Measurements from ENCODE around the gene PTPN11. TPM values are rescaled to one million over a fixed set of nuclear protein-coding genes. Genes with fewer than 3 reads are reported as not detected.

The PTPN11 gene
- total and polyA plus RNA-seq, 4 donors: 33.7 to 73.3 (median 36.4) TPM

DNA sequence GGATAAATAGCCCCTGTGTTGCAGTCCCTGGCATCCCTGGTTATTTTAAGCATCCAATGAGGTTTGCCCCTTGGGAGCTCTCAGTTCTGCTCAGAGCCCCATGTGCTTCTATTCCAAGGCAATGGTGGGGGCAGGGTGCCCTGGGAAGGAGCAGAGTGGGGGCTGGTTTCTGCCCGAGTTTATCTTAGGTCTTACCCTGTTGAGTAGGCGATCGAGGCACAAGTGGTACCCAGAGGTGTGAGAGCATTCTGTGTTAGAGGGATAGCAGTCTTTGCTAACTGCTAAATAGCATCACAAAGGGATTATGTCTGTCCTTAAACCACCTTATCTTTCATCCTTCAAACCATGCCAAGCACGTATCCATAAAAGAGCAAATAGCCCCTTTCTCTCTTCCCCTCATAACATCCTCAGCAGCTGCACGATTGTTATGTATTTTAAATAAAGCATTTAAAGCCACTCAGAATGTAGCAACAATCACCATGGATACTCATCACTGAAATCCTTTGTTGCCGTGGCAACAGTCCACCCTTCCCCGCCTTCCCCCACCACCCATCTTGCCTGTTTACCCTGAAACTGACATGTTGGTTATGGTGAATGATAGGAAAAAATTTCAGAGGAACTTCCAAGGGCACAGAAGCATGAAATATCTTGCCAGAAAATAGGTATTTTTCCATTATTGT lies 139.3 kb downstream of the PTPN11 start:
- TF ChIP-seq, protein P1, sequence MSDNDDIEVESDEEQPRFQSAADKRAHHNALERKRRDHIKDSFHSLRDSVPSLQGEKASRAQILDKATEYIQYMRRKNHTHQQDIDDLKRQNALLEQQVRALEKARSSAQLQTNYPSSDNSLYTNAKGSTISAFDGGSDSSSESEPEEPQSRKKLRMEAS (IDR thresholded peaks at IDR 0.05): no peak
- TF ChIP-seq JUND (IDR thresholded peaks at IDR 0.05) (no peak), FOXA2 (IDR thresholded peaks at IDR 0.05) (no peak), REST (IDR thresholded peaks at IDR 0.05) (no peak), NR2F2 (IDR thresholded peaks at IDR 0.05) (no peak), SP1 (IDR thresholded peaks at IDR 0.05) (no peak), EGR1 (IDR thresholded peaks at IDR 0.05; ENCODE audit: low read depth in 2 of 2) (no peak), HNF4A (conservative IDR thresholded peaks at IDR 0.05) (no peak), RXRA (IDR thresholded peaks at IDR 0.05) (no peak), HNF4G (IDR thresholded peaks at IDR 0.05) (no peak), FOXA1 (IDR thresholded peaks at IDR 0.05) (no peak), YY1 (IDR thresholded peaks at IDR 0.05) (no peak), TAF1 (conservative IDR thresholded peaks at IDR 0.05) (no peak), GABPA (IDR thresholded peaks at IDR 0.05 in 1 of 2, conservative IDR thresholded peaks at IDR 0.05 in 1 of 2) (no peak), RAD21 (IDR thresholded peaks at IDR 0.05) (no peak)
- TF ChIP-seq, protein P2, sequence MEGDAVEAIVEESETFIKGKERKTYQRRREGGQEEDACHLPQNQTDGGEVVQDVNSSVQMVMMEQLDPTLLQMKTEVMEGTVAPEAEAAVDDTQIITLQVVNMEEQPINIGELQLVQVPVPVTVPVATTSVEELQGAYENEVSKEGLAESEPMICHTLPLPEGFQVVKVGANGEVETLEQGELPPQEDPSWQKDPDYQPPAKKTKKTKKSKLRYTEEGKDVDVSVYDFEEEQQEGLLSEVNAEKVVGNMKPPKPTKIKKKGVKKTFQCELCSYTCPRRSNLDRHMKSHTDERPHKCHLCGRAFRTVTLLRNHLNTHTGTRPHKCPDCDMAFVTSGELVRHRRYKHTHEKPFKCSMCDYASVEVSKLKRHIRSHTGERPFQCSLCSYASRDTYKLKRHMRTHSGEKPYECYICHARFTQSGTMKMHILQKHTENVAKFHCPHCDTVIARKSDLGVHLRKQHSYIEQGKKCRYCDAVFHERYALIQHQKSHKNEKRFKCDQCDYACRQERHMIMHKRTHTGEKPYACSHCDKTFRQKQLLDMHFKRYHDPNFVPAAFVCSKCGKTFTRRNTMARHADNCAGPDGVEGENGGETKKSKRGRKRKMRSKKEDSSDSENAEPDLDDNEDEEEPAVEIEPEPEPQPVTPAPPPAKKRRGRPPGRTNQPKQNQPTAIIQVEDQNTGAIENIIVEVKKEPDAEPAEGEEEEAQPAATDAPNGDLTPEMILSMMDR (IDR thresholded peaks at IDR 0.05; ENCODE audit: low read depth, low read length, missing input control): no peak
- TF ChIP-seq, protein P3, sequence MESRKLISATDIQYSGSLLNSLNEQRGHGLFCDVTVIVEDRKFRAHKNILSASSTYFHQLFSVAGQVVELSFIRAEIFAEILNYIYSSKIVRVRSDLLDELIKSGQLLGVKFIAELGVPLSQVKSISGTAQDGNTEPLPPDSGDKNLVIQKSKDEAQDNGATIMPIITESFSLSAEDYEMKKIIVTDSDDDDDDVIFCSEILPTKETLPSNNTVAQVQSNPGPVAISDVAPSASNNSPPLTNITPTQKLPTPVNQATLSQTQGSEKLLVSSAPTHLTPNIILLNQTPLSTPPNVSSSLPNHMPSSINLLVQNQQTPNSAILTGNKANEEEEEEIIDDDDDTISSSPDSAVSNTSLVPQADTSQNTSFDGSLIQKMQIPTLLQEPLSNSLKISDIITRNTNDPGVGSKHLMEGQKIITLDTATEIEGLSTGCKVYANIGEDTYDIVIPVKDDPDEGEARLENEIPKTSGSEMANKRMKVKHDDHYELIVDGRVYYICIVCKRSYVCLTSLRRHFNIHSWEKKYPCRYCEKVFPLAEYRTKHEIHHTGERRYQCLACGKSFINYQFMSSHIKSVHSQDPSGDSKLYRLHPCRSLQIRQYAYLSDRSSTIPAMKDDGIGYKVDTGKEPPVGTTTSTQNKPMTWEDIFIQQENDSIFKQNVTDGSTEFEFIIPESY (IDR thresholded peaks at IDR 0.05): no peak
- TF ChIP-seq, protein P4, sequence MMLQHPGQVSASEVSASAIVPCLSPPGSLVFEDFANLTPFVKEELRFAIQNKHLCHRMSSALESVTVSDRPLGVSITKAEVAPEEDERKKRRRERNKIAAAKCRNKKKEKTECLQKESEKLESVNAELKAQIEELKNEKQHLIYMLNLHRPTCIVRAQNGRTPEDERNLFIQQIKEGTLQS (IDR thresholded peaks at IDR 0.05): no peak
- Histone ChIP-seq H3K4me1 (ENCODE audit: control insufficient read depth in 4 of 4, insufficient read depth in 4 of 4, low read length in 3 of 4) (no peaks in the 10 kb centered on the region), H3K27me3 (ENCODE audit: control insufficient read depth in 4 of 4, insufficient read depth in 4 of 4, low read length in 3 of 4) (no peaks in the 10 kb centered on the region), H3K36me3 (ENCODE audit: control insufficient read depth in 4 of 4, insufficient read depth in 3 of 4, low read depth in 1 of 4, low read length in 3 of 4) (no peaks in the 10 kb centered on the region), H3K4me3 (ENCODE audit: low read depth in 1 of 3, low read length in 3 of 3) (no peak overlapping the region), H3K9ac (ENCODE audit: low read depth in 1 of 2, low read length in 2 of 2) (no peak overlapping the region), H3K9me3 (ENCODE audit: control insufficient read depth in 4 of 4, low read length in 3 of 4) (no peaks in the 10 kb centered on the region), H3K27ac (ENCODE audit: low read depth in 1 of 2, low read length in 2 of 2) (no peak overlapping the region)
- no peak for DNase-seq (ENCODE audit: low spot score)
- 61% methylated on average over 7 of the region's 7 CpGs for WGBS

Other genes with a start within 250 kb of the PTPN11 start
- gene HECTD4, start 36.5 kb upstream of the PTPN11 start, total RNA-seq: 10 to 100 TPM; 37.1 to 80.1 TPM
- gene HECTD4, start 36.5 kb upstream of the PTPN11 start, polyA plus RNA-seq: 10 to 100 TPM in 1 of 2 donors, 1 to 10 TPM in 1; 4.3 to 13.9 TPM
- 100 to 1,000 TPM; 460 to 584 TPM for gene RPL6, start 9.3 kb upstream of the PTPN11 start, total RNA-seq
- 100 to 1,000 TPM; 182 to 610 TPM for gene RPL6, start 9.3 kb upstream of the PTPN11 start, polyA plus RNA-seq

Data from liver (tissue), 9 donors.